Stimulated activated CD4-positive, alpha-beta T cell treated with anti-CD3 and anti-CD28 coated beads, Interleukin-1b, Interleukin-23, amount 100 ng/mL, for 4 hours (primary cell): ENCODE data around the gene BLOC1S4.

Experiments
- DNase-seq, 2 donors: peaks; one replicate each; pipeline ENCODE4 v3.0.0-alpha.2; 2020; ENCODE audit warnings: low read depth in 2 of 2

Gene BLOC1S4

GRCh38 chr4:6763330-6763851, 47.4 kb downstream of the BLOC1S4 start:
- no peak for DNase-seq

GRCh38 chr4:6764976-6765620, 49.1 kb downstream of the BLOC1S4 start:
- no peak for DNase-seq

GRCh38 chr4:6765703-6766102, 49.7 kb downstream of the BLOC1S4 start:
- no peak for DNase-seq
